HEK293T (cell line): ENCODE measurements around the gene CRYBG1.

ENCODE experiments used
- CTCF ChIA-PET: fragments of 350-600 bp; formaldehyde crosslinking; extraction: SDS; loops from one replicate; lab custom pipeline; 2021; ENCODE audit warnings: antibody characterized with exemption, inconsistent platforms; lab: Yijun Ruan, JAX
- POLR2A ChIA-PET: fragments of 350-600 bp; formaldehyde crosslinking; extraction: SDS; loops from one replicate; lab custom pipeline; 2020; ENCODE audit warnings: antibody characterized with exemption, inconsistent platforms; lab: Yijun Ruan, JAX
- DNase-seq: peaks from one replicate; pipeline ENCODE4 v3.0.0; 2012; ENCODE audit warnings: mixed read lengths; ENCODE audit errors: extremely low spot score
- ARNT ChIP-seq: fragments of 450-650 bp; IDR thresholded peaks from 2 replicates; pipeline ENCODE4 v1.6.1; 2017; ENCODE audit warnings: mild to moderate bottlenecking
- BHLHE40 ChIP-seq: fragments of 450-650 bp; IDR thresholded peaks from 2 replicates; pipeline ENCODE4 v1.6.1; 2016; ENCODE audit warnings: mild to moderate bottlenecking, moderate library complexity, borderline replicate concordance
- CTBP1 ChIP-seq: fragments of 450-650 bp; IDR thresholded peaks from 2 replicates; pipeline ENCODE4 v1.6.1; 2016; ENCODE audit warnings: borderline replicate concordance
- ELF4 ChIP-seq: fragments of 450-650 bp; IDR thresholded peaks from 2 replicates; pipeline ENCODE4 v1.6.1; 2017; ENCODE audit warnings: antibody characterized with exemption
- FOXA1 ChIP-seq: fragments of 450-650 bp; IDR thresholded peaks from 2 replicates; pipeline ENCODE4 v1.6.1; 2016; ENCODE audit warnings: mild to moderate bottlenecking
- FOXK2 ChIP-seq: fragments of 450-650 bp; IDR thresholded peaks from 2 replicates; pipeline ENCODE4 v1.6.1; 2016; ENCODE audit warnings: mild to moderate bottlenecking
- FOXM1 ChIP-seq: fragments of 450-650 bp; IDR thresholded peaks from 2 replicates; pipeline ENCODE4 v1.6.1; 2017; ENCODE audit warnings: mild to moderate bottlenecking, borderline replicate concordance
- HDGF ChIP-seq: fragments of 450-650 bp; IDR thresholded peaks from 2 replicates; pipeline ENCODE4 v1.6.1; 2017; ENCODE audit warnings: antibody characterized with exemption, borderline replicate concordance
- L3MBTL2 ChIP-seq: fragments of 450-650 bp; conservative IDR thresholded peaks from 2 replicates; pipeline ENCODE4 v1.6.1; 2016; ENCODE audit warnings: mild to moderate bottlenecking
- LEF1 ChIP-seq: fragments of 450-650 bp; IDR thresholded peaks from 2 replicates; pipeline ENCODE4 v1.6.1; 2017; ENCODE audit warnings: mild to moderate bottlenecking, borderline replicate concordance
- NFRKB ChIP-seq: fragments of 450-650 bp; IDR thresholded peaks from 2 replicates; pipeline ENCODE4 v1.6.1; 2016; ENCODE audit warnings: mild to moderate bottlenecking, moderate library complexity
- SP1 ChIP-seq: fragments of 450-650 bp; IDR thresholded peaks from 2 replicates; pipeline ENCODE4 v1.6.1; 2017
- SUZ12 ChIP-seq: fragments of 450-650 bp; IDR thresholded peaks from 2 replicates; pipeline ENCODE4 v1.6.1; 2016; ENCODE audit warnings: mild to moderate bottlenecking
- TARDBP ChIP-seq: fragments of 450-650 bp; IDR thresholded peaks from 2 replicates; pipeline ENCODE4 v1.6.1; 2016
- ZNF384 ChIP-seq: fragments of 450-650 bp; IDR thresholded peaks from 2 replicates; pipeline ENCODE4 v1.6.1; 2016
- TF ChIP-seq, protein P1 (sequence below): fragments of 450-650 bp; IDR thresholded peaks from 2 replicates; pipeline ENCODE4 v1.6.1; 2016

The CRYBG1 gene

DNA sequence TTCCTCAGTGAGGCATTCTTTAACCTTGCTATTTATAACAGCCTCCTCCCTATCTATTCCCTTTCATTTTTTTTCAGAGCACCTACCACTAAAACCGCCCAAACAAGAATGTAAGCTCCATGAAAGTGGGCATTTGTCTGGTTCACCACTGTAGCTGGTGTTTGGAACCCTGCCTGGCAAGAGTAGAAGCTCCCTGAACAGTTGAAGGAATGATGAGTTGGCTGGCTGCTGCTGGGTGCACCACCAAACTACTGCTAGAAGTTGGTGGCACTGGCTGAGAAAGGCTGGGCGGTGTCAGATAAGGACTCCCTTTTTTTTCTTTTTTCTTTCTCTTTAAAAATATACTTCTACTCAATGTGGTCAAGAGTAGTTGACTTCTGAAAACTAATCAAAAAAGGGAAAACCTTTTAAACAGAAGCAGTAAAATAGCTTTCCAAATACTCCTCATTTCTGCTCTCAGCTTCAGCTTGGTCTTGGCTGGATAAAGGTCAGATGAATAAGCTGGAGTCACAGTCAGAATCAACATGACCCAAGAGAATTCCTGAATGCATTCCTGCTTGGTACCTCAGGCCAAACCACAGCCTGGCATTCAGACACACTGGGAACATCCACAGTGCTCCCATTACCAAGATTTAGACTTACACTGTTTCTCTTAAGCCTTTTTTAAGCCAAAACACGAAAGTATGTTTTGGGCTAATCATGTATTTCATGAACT is 230.8 kb downstream of the CRYBG1 start:
- POLR2A ChIA-PET, result no interaction called here
- CTCF ChIA-PET, result interaction anchor here (0.6 to 1.0 kb wide), 2 partner anchors 24 to 459 kb away, joined by 3 read pairs; no protein-coding TSS in a partner anchor
- TF ChIP-seq ZNF384 (no peak), CTBP1 (no peak), L3MBTL2 (no peak), TARDBP (no peak), HDGF (no peak), FOXM1 (no peak), NFRKB (no peak), ARNT (no peak), SUZ12 (no peak), FOXK2 (no peak), FOXA1 (no peak), SP1 (no peak), ELF4 (no peak), BHLHE40 (no peak), LEF1 (no peak)
- TF ChIP-seq, protein P1, sequence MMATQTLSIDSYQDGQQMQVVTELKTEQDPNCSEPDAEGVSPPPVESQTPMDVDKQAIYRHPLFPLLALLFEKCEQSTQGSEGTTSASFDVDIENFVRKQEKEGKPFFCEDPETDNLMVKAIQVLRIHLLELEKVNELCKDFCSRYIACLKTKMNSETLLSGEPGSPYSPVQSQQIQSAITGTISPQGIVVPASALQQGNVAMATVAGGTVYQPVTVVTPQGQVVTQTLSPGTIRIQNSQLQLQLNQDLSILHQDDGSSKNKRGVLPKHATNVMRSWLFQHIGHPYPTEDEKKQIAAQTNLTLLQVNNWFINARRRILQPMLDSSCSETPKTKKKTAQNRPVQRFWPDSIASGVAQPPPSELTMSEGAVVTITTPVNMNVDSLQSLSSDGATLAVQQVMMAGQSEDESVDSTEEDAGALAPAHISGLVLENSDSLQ, result no peak
- DNase-seq, result no peak

DNA sequence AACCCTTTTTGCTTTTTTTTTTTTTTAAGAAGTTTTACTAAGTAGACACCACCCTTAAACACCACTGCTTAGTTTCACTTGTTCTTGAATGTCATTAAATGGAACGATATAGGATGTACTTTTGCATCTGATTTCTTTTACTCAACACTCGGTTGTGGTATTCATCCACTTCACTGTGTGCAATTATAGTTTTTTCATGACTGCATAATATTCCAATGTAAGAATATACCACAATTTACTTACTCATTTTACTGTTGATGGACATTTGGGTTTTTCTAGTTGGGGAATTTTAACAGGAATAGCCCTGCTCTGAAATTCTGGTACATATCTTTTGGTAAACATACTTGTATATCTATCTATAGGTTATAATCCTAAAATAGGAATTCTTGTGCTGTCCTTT is 238.9 kb downstream of the CRYBG1 start:
- POLR2A ChIA-PET, result no interaction called here
- no peak for DNase-seq
- TF ChIP-seq NFRKB (no peak), LEF1 (no peak), ELF4 (no peak), SP1 (no peak), L3MBTL2 (no peak), BHLHE40 (no peak), TARDBP (no peak), HDGF (no peak), ZNF384 (no peak), CTBP1 (no peak), ARNT (no peak), SUZ12 (no peak), FOXA1 (no peak), FOXK2 (no peak), FOXM1 (no peak)
- TF ChIP-seq, protein P1, result no peak
- CTCF ChIA-PET, result no interaction called here

DNA sequence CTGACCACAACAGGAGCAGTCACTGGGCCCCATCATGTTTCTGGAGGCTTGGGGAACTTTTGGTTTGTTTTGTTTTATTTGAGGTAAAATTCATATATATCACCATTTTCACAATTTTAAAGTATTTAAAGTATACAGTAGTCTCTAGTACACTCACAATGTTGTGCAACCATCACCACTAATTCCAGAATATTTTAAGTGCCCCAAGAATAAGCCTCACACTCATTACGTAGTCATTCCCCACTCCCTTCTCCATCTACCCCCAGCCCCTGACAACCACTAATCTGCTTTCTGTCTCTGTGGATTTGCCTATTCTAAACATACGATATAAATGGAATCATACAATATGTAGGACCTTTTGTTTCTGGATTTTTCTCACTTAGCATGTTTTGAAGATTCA is 239.8 kb downstream of the CRYBG1 start:
- no peak for DNase-seq
- CTCF ChIA-PET, result no interaction called here
- TF ChIP-seq, protein P1, result no peak
- TF ChIP-seq ZNF384 (no peak), NFRKB (no peak), LEF1 (no peak), ARNT (no peak), TARDBP (no peak), FOXM1 (no peak), FOXA1 (no peak), L3MBTL2 (no peak), BHLHE40 (no peak), FOXK2 (no peak), SUZ12 (no peak), HDGF (no peak), CTBP1 (no peak)
- POLR2A ChIA-PET, result no interaction called here

DNA sequence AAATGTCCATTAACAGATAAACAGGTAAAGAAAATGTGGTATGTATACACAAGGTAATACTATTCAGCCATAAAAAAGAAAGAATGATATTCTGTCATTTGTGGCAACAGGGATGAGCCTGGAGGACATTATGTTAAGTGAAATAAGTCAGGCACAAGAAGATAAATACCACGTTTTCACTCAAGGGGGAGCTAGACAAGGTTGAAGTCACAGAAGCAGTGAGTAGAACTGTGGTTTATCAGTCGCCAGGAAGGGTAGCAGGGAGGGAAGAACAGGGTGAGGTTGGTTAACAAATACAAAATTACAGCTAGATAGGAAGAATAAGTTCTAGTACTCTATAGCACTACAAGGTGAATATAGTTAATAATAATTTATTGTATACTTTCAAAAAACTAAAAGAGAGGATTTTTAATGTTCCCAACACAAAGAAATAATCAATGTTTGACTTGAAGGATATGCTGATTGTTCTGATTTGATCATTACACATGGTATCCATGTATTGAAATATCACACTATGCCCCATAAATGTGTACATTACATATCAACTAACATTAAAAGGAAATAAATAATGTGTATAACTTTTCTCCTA is 247.7 kb downstream of the CRYBG1 start:
- POLR2A ChIA-PET, result no interaction called here
- CTCF ChIA-PET, result interaction anchor here (0.6 to 1.1 kb wide), 6 partner anchors 10 to 375 kb away, joined by 3 to 6 read pairs (median 4); no protein-coding TSS in a partner anchor
- DNase-seq, result peak; percentile 49
- TF ChIP-seq FOXK2 (0 out of 2 replicates have a peak, but pooled peaks have one; percentile 38), SP1 (no peak)

DNA sequence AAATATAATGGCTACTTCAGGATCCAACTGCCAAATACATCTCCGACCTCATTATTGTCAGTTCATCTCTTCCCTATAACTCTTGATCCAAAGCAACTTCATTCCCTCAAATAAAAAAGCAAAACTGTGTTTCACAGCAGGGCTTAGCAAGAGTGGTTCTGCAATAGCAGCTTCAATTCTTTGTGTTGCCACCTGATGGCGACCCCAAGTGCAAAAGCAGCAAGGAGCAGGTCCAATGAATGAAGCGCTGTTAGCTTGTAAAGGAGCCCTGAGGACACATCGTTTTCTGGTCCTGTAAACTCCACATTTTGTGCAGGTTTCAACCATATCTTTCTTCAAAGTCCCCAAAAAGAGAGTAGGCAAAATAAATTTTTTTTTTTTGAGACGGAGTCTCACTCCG is 249.2 kb downstream of the CRYBG1 start:
- TF ChIP-seq ZNF384 (no peak), SUZ12 (no peak), FOXK2 (no peak), NFRKB (no peak), TARDBP (no peak), ARNT (no peak), L3MBTL2 (no peak), ELF4 (no peak), SP1 (no peak), BHLHE40 (no peak), FOXM1 (no peak), HDGF (no peak), LEF1 (no peak)
- TF ChIP-seq, protein P1, result no peak
- POLR2A ChIA-PET, result no interaction called here
- DNase-seq, result peak; percentile 16
- CTCF ChIA-PET, result interaction anchor here (0.6 to 1.7 kb wide), 7 partner anchors 11 to 947 kb away, joined by 3 to 9 read pairs (median 4); no protein-coding TSS in a partner anchor
